Stimulated activated CD4-positive, alpha-beta T cell treated with anti-CD3 and anti-CD28 coated beads, TNF-alpha, amount 100 ng/mL, for 48 hours (primary cell): ENCODE data around the gene GPS1.

ENCODE experiments used
- DNase-seq, 3 donors: peaks; one replicate each; pipeline ENCODE4 v3.0.0-alpha.2; 2020; ENCODE audit warnings: low read depth in 3 of 3

GPS1 gene

GRCh38 chr17:82051776-82052637 lies at the start of gene GPS1, which contains the start of gene RFNG:
Gene GPS1, plus strand, starts transcription at chr17:82051898. Its CDS starts 34 bp downstream, at chr17:82051932.
Gene RFNG, minus strand, starts transcription at chr17:82051811. Its CDS starts 45 bp downstream, at chr17:82051766.
- peak; percentile 58 to 82 (median 66) for DNase-seq

GRCh38 chr17:82003411-82004381 lies 48.0 kb upstream of the GPS1 start:
- DNase-seq, result peak in 2 of 3 donors; percentile 15 to 24

GRCh38 chr17:82004517-82005455 lies 46.9 kb upstream of the GPS1 start:
- DNase-seq, result no peak

GRCh38 chr17:82005701-82006348 lies 45.9 kb upstream of the GPS1 start:
- DNase-seq, result no peak

GRCh38 chr17:82006468-82007227 lies 45.0 kb upstream of the GPS1 start:
- DNase-seq, result no peak

- no peak for DNase-seq
Observed at GRCh38 chr17:82007228-82007494, 44.5 kb upstream of the GPS1 start.

GRCh38 chr17:82007495-82008257 lies 44.0 kb upstream of the GPS1 start:
- no peak for DNase-seq

GRCh38 chr17:82008258-82008940 lies 43.3 kb upstream of the GPS1 start:
- DNase-seq, result no peak

GRCh38 chr17:82008941-82009405 lies 42.7 kb upstream of the GPS1 start:
- DNase-seq, result no peak

GRCh38 chr17:82009413-82009812 lies 42.3 kb upstream of the GPS1 start:
- DNase-seq, result no peak

GRCh38 chr17:82010575-82011525 lies 40.8 kb upstream of the GPS1 start:
- no peak for DNase-seq

GRCh38 chr17:82011617-82012187 lies 40.0 kb upstream of the GPS1 start:
- DNase-seq, result no peak

GRCh38 chr17:82012261-82012639 lies 39.4 kb upstream of the GPS1 start:
- DNase-seq, result no peak

GRCh38 chr17:82012640-82013295 lies 38.9 kb upstream of the GPS1 start:
- DNase-seq, result no peak

GRCh38 chr17:82013341-82013740 lies 38.4 kb upstream of the GPS1 start:
- DNase-seq, result no peak

GRCh38 chr17:82013772-82014321 lies 37.9 kb upstream of the GPS1 start:
- DNase-seq, result no peak
